H1 (cell line): ENCODE results near the gene PPP1R7. TPM values are rescaled to one million over a fixed set of nuclear protein-coding genes. Genes with fewer than 3 reads are reported as not detected.

Source experiments
- CTCF ChIA-PET: fragments of 300-600 bp; sonication (Branson Sonifier 250); formaldehyde crosslinking; loops from one replicate; lab custom pipeline; 2021; ENCODE audit not compliant: partially characterized antibody; lab: Charles Lee
- POLR2A ChIA-PET: fragments of 300-600 bp; sonication (Branson Sonifier 250); formaldehyde crosslinking; loops from one replicate; lab custom pipeline; 2021; ENCODE audit warnings: inconsistent platforms; ENCODE audit not compliant: partially characterized antibody; lab: Charles Lee
- DNase-seq, 2 experiments: peaks; one replicate each; pipeline versions ENCODE4 v3.0.0 to v3.0.0-alpha.2; 2010 to 2022; ENCODE audit warnings: low spot score in 2 of 2, low read depth in 1 of 2, mixed read lengths in 1 of 2
- FAIRE-seq: peaks from 2 replicates; lab custom pipeline; 2011; peaks lifted over from hg19 to GRCh38; lab: Jason Lieb, UNC
- H2AFZ ChIP-seq: 2 replicates; pipeline ENCODE4 v1.8.1; 2012; ENCODE audit warnings: low read length, inconsistent platforms
- H2AK5ac ChIP-seq: 2 replicates; pipeline ENCODE4 v1.6.1; 2013; ENCODE audit warnings: low read depth, low read length
- H2BK120ac ChIP-seq: replicated peaks from 2 replicates; pipeline ENCODE3; 2013; ENCODE audit warnings: low read depth, low read length, inconsistent platforms
- H2BK12ac ChIP-seq: 2 replicates; pipeline ENCODE4 v1.6.1; 2013; ENCODE audit warnings: low read depth, low read length
- H2BK15ac ChIP-seq: 2 replicates; pipeline ENCODE4 v1.6.1; 2013; ENCODE audit warnings: low read length
- H2BK20ac ChIP-seq: 2 replicates; pipeline ENCODE4 v1.6.1; 2013; ENCODE audit warnings: low read length
- H2BK5ac ChIP-seq: 2 replicates; pipeline ENCODE4 v1.6.1; 2013; ENCODE audit warnings: low read depth, low read length
- H3K14ac ChIP-seq: 2 replicates; pipeline ENCODE4 v1.6.1; 2013; ENCODE audit warnings: inconsistent platforms; ENCODE audit not compliant: insufficient read length
- H3K18ac ChIP-seq: 2 replicates; pipeline ENCODE4 v1.6.1; 2013; ENCODE audit warnings: low read length; ENCODE audit errors: extremely low read depth
- H3K23ac ChIP-seq: 2 replicates; pipeline ENCODE4 v1.6.1; 2013; ENCODE audit warnings: inconsistent platforms; ENCODE audit not compliant: insufficient read length
- H3K23me2 ChIP-seq: 2 replicates; pipeline ENCODE4 v1.6.1; 2013; ENCODE audit warnings: low read depth, low read length
- H3K27ac ChIP-seq: 2 replicates; pipeline ENCODE4 v1.6.1; 2011; ENCODE audit warnings: low read depth, low read length, inconsistent platforms
- H3K27me3 ChIP-seq, 4 experiments: replicated peaks in 1 of 4; 1 replicate in 1 of 4; 2 replicates in 3 of 4; pipeline versions ENCODE4 v1.6.1 to v1.8.1; 2011 to 2013; ENCODE audit warnings: low read length in 3 of 4, mild to moderate bottlenecking in 3 of 4, inconsistent platforms in 2 of 4, mixed read lengths in 2 of 4, moderate library complexity in 1 of 4; ENCODE audit not compliant: control insufficient read depth in 3 of 4, insufficient read depth in 3 of 4; ENCODE audit errors: extremely low read depth in 1 of 4
- H3K36me3 ChIP-seq, 4 experiments: 2 replicates each; pipeline versions ENCODE4 v1.6.1 to v1.8.1; 2011 to 2013; ENCODE audit warnings: mild to moderate bottlenecking in 4 of 4, low read length in 3 of 4, moderate library complexity in 2 of 4, control low read depth in 1 of 4, inconsistent platforms in 1 of 4; ENCODE audit not compliant: insufficient read depth in 4 of 4, control insufficient read depth in 2 of 4
- H3K4ac ChIP-seq: replicated peaks from 2 replicates; pipeline ENCODE3; 2013; ENCODE audit warnings: low read length, low read depth, mixed read lengths, inconsistent platforms; ENCODE audit not compliant: insufficient read length
- H3K4me1 ChIP-seq, 4 experiments: replicated peaks in 1 of 4; 1 replicate in 1 of 4; 2 replicates in 3 of 4; pipeline versions ENCODE4 v1.6.1 to v1.8.1; 2011 to 2013; ENCODE audit warnings: low read length in 3 of 4, inconsistent platforms in 2 of 4, mixed read lengths in 1 of 4; ENCODE audit not compliant: insufficient read depth in 4 of 4, control insufficient read depth in 3 of 4
- H3K4me2 ChIP-seq, 2 experiments: 2 replicates each; pipeline versions ENCODE4 v1.6.1 to v1.8.1; 2011 to 2013; ENCODE audit warnings: low read depth in 2 of 2, low read length in 2 of 2, control low read depth in 1 of 2, inconsistent platforms in 1 of 2, mild to moderate bottlenecking in 1 of 2; ENCODE audit not compliant: insufficient read depth in 1 of 2
- H3K4me3 ChIP-seq, 4 experiments: fragments of 200-600, 300-600 bp in 1 of 4; sonication (generic), shearing (Covaris generic), sonication (Bioruptor Twin) in 1 of 4; 2 replicates each; pipeline versions ENCODE4 v1.5.1 to v1.8.1; 2011 to 2016; ENCODE audit warnings: low read length in 4 of 4, low read depth in 3 of 4, control low read depth in 2 of 4, inconsistent platforms in 2 of 4, mild to moderate bottlenecking in 2 of 4, mixed read lengths in 1 of 4, moderate library complexity in 1 of 4; ENCODE audit not compliant: insufficient read depth in 2 of 4; ENCODE audit errors: extremely low read depth in 1 of 4
- H3K56ac ChIP-seq: replicated peaks from 2 replicates; pipeline ENCODE3; 2013; ENCODE audit warnings: low read depth, mild to moderate bottlenecking, mixed read lengths, low read length, inconsistent platforms; ENCODE audit not compliant: insufficient read length
- H3K79me1 ChIP-seq: 2 replicates; pipeline ENCODE4 v1.6.1; 2013; ENCODE audit warnings: low read depth, low read length, control low read depth
- H3K79me2 ChIP-seq, 2 experiments: 2 replicates each; pipeline versions ENCODE4 v1.6.1 to v1.8.1; 2012 to 2013; ENCODE audit warnings: low read length in 2 of 2, mild to moderate bottlenecking in 2 of 2, inconsistent platforms in 1 of 2; ENCODE audit not compliant: insufficient read depth in 2 of 2, control insufficient read depth in 1 of 2
- H3K9ac ChIP-seq, 4 experiments: replicated peaks in 1 of 4; 1 replicate in 1 of 4; 2 replicates in 3 of 4; pipeline versions ENCODE4 v1.6.1 to v1.8.1; 2011 to 2013; ENCODE audit warnings: low read depth in 3 of 4, low read length in 3 of 4, control low read depth in 2 of 4, mild to moderate bottlenecking in 2 of 4, moderate library complexity in 2 of 4, inconsistent platforms in 1 of 4; ENCODE audit errors: extremely low read depth in 1 of 4
- H3K9me3 ChIP-seq, 2 experiments: 2 replicates each; pipeline versions ENCODE4 v1.6.1 to v1.8.1; 2012 to 2013; ENCODE audit warnings: mild to moderate bottlenecking in 2 of 2, moderate library complexity in 2 of 2, control low read depth in 1 of 2, inconsistent platforms in 1 of 2, low read depth in 1 of 2, low read length in 1 of 2, mixed read lengths in 1 of 2; ENCODE audit not compliant: insufficient read depth in 2 of 2
- H4K20me1 ChIP-seq, 2 experiments: replicated peaks in 1 of 2; 2 replicates each; pipeline versions ENCODE3 to v1.8.1; 2011 to 2013; ENCODE audit warnings: inconsistent platforms in 2 of 2, low read length in 2 of 2, mild to moderate bottlenecking in 1 of 2; ENCODE audit not compliant: insufficient read depth in 2 of 2, control insufficient read depth in 1 of 2
- H4K5ac ChIP-seq: 2 replicates; pipeline ENCODE4 v1.6.1; 2013; ENCODE audit warnings: low read length, low read depth, mixed read lengths, inconsistent platforms; ENCODE audit not compliant: insufficient read length
- H4K8ac ChIP-seq: 2 replicates; pipeline ENCODE4 v1.8.0; 2013; ENCODE audit warnings: mild to moderate bottlenecking, moderate library complexity, low read length, inconsistent platforms; ENCODE audit not compliant: insufficient read depth; ENCODE audit errors: extremely low read depth
- H4K91ac ChIP-seq: replicated peaks from 2 replicates; pipeline ENCODE3; 2013; ENCODE audit warnings: low read length, mixed read lengths, inconsistent platforms; ENCODE audit not compliant: insufficient read length
- FOSL1 ChIP-seq: IDR thresholded peaks from 2 replicates; pipeline ENCODE4 v1.6.1; 2011; ENCODE audit warnings: mild to moderate bottlenecking, low read depth, low read length, moderate library complexity; ENCODE audit not compliant: insufficient read depth
- JUND ChIP-seq: IDR thresholded peaks from 2 replicates; pipeline ENCODE4 v1.6.1; 2011; ENCODE audit warnings: mild to moderate bottlenecking, improper control_type of control experiment, low read length
- KDM5A ChIP-seq: fragments of 200-600 bp; IDR thresholded peaks from 2 replicates; pipeline ENCODE4 v1.7.1; 2012; ENCODE audit warnings: mild to moderate bottlenecking, low read length, inconsistent platforms, mixed read lengths
- PHF8 ChIP-seq: fragments of 200-600 bp; sonication (generic); conservative IDR thresholded peaks from 2 replicates; pipeline ENCODE4 v1.7.1; 2012; ENCODE audit warnings: low read depth, mild to moderate bottlenecking, inconsistent platforms, low read length, moderate library complexity
- POLR2A ChIP-seq, 2 experiments: IDR thresholded peaks; 1 replicate in 1 of 2; 2 replicates in 1 of 2; pipeline ENCODE4 v1.6.1; 2011; ENCODE audit warnings: low read depth in 2 of 2, low read length in 2 of 2, mild to moderate bottlenecking in 2 of 2; ENCODE audit errors: control extremely low read depth in 1 of 2
- SAP30 ChIP-seq: fragments of 300-600 bp; sonication (generic); IDR thresholded peaks from 2 replicates; pipeline ENCODE4 v1.7.1; 2012; ENCODE audit warnings: low read length, moderate library complexity, mild to moderate bottlenecking, inconsistent platforms; ENCODE audit not compliant: insufficient read depth, insufficient replicate concordance
- WGBS, 2 experiments: shearing (Covaris generic) in 1 of 2; methylation state at CpG; one replicate each; pipeline versions ENCODE4 v1.1.6 to v1.1.7; 2013 to 2015; ENCODE audit warnings: low lambda C conversion rate in 2 of 2, mixed read lengths in 2 of 2, inconsistent platforms in 1 of 2, low coverage in 1 of 2, missing lambda C conversion rate in 1 of 2; ENCODE audit not compliant: insufficient replicate concordance in 2 of 2, insufficient coverage in 1 of 2, insufficient read length in 1 of 2; ENCODE audit errors: extremely low coverage in 1 of 2, missing lambda C conversion rate in 1 of 2; 5-methylcytosine and 5-hydroxymethylcytosine counted together
- polyA plus RNA-seq, 7 experiments: library from polyadenylated mRNA; depleted of rRNA in 3 of 7; stranded (reverse) in 5 of 7; unstranded in 2 of 7; fragments of >200 nt in 5 of 7; fragments of 200-250 nt in 2 of 7; gene quantifications; 1 replicate in 5 of 7; 2 replicates in 1 of 7; 4 replicates in 1 of 7; pipeline versions ENCODE4 v1.2.1 to v1.2.3, GENCODE V29; 2011 to 2013; ENCODE audit warnings: missing spikeins in 2 of 7, mixed read lengths in 2 of 7
- total RNA-seq: library from RNA; stranded (reverse); fragmentation: NEBNext Ultra II Directional; extraction: Animal tissue kit (Norgen Biotek cat#: 25700); gene quantifications from 2 replicates; pipeline ENCODE4 v1.2.1, GENCODE V29; 2021

Gene PPP1R7
- total and polyA plus RNA-seq, 2 of the 8 experiments (the other 6 are each of a cell fraction or from before 2014, with no cell fraction given): 22.2 to 64.0 TPM

DNA sequence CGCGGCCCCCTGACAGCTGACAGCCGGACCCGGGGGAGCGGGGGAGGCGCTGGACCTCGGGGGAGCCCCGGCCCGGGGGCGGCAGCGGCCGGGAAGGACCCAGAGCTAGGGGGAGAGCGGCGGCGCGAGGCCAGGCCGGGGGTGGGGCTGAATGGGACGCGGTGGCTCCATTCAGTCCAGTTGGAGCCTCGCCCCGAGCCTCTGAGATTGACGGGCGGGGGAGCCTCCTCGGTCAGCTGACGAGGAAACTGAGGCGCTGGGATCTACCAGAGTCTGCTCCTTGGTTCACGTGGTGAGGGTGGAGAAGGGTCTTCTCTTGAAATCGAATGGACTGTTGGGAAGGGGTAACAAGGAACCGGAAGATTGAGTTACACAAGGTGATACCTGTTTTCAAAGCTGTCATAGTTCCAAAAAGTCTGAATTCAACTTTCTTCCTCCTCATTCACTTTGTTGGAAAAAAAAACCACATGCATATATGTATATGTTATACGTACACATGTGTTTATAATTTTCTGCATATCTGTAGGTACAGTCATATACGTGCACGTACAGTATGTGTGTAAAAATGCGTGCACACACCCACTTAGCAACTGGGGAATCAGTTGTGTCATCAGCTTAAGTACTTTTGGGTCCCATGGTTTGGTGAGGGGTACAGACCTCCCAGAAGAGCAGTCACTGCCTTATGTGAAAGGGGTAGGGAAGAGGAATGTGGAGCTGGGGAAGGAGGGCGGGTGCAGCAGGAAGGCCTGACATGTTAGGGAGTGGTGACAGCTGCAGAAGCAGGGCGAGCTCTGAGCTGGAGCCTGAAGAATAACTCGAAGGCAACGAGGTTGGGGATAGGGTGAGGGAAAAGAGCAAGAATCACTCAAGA is 628 bp downstream of the PPP1R7 start:
- H3K14ac ChIP-seq: no peak overlapping the region
- ChIA-PET POLR2A (interaction anchor here (0.8 to 2.2 kb wide), 6 partner anchors 45 to 486 kb away, joined by 3 to 10 read pairs (median 3); partner anchors contain the start of genes ATG4B, MTERF4 and THAP4), CTCF (interaction anchor here (0.9 to 3.2 kb wide), 3 partner anchors 17 to 236 kb away, joined by 3 to 15 read pairs (median 6); no protein-coding TSS in a partner anchor)
- H3K79me2 ChIP-seq: peaks cover 0 to 30% of the 10 kb centered on the region in 2 experiments; a peak in 2 of 4 replicates
- peaks cover 1 to 11% of the 10 kb centered on the region in 2 experiments for H4K20me1 ChIP-seq
- H3K79me1 ChIP-seq: peaks cover 6% of the 10 kb centered on the region
- no peak overlapping the region for H4K91ac ChIP-seq
- H3K23ac ChIP-seq: no peak overlapping the region
- 0 out of 7 replicates have a peak, but pooled peaks cover 0 to 3% (median 2%) of the 10 kb centered on the region in 4 experiments for H3K27me3 ChIP-seq
- no peak overlapping the region; the same call in 1 of the 2 replicates for H3K27ac ChIP-seq
- peaks cover 6% of the 10 kb centered on the region; the same call in 1 of the 2 replicates for H3K23me2 ChIP-seq
- TF ChIP-seq POLR2A (IDR thresholded peaks at IDR 0.05; ENCODE audit: control extremely low read depth in 1 of 2, low read depth in 2 of 2, low read length in 2 of 2) (no peak), PHF8 (no peak), KDM5A (0 out of 2 replicates have a peak, but pooled peaks have one; percentile 62), JUND (no peak), SAP30 (peak; percentile 62), FOSL1 (no peak)
- FAIRE-seq (no peak), DNase-seq (no peak)
- H3K9ac ChIP-seq: peak overlapping the region in 3 of 4 experiments; percentile 41 to 76 (median 59); a peak in 4 of 7 replicates
- peaks cover 0 to 3% (median 0%) of the 10 kb centered on the region in 4 experiments; a peak in 2 of 8 replicates for H3K36me3 ChIP-seq
- no peak overlapping the region for H2BK120ac ChIP-seq
- WGBS, 2 experiments: 37% methylated on average over 16 of the region's 37 CpGs; no CpG with 5 or more reads in 1 of the 2 experiments
- no peak overlapping the region for H2BK5ac ChIP-seq
- H2BK15ac ChIP-seq: no peak overlapping the region
- no peak overlapping the region for H2BK12ac ChIP-seq
- peak overlapping the region; percentile 71 to 78 for H3K4me2 ChIP-seq
- no peak overlapping the region for H3K18ac ChIP-seq
- peak overlapping the region; percentile 71 to 83 (median 79) for H3K4me3 ChIP-seq
- no peak overlapping the region for H3K56ac ChIP-seq
- H2AFZ ChIP-seq: no peak overlapping the region
- H2AK5ac ChIP-seq: no peak overlapping the region
- no peak overlapping the region for H3K4ac ChIP-seq
- H2BK20ac ChIP-seq: no peak overlapping the region
- no peak overlapping the region for H4K5ac ChIP-seq
- peaks cover 0 to 11% (median 7%) of the 10 kb centered on the region in 4 experiments; a peak in 6 of 7 replicates for H3K4me1 ChIP-seq
- peak overlapping the region; percentile 39; the same call in 1 of the 2 replicates for H4K8ac ChIP-seq
- H3K9me3 ChIP-seq: no peaks in the 10 kb centered on the region
